HepG2 (cell line): ENCODE results near the gene HPCAL1. TPM values are rescaled to one million over a fixed set of nuclear protein-coding genes. Genes with fewer than 3 reads are reported as not detected.

Experiments
- ATAC-seq: fragments of 200-7000 bp; cut with Tn5 transposase; 3 replicates; pipeline ENCODE4 v1.9.1; 2020; ENCODE audit warnings: mild to moderate bottlenecking, moderate library complexity
- BruUV-seq: library from RNA; stranded (reverse); fragments of 400-500 nt; replicated peaks from 2 replicates; lab custom pipeline; 2021; lab: Mats Ljungman, UMichigan
- CTCF ChIA-PET: fragments of 300-600 bp; formaldehyde crosslinking; extraction: SDS; loops from one replicate; lab custom pipeline; 2021; ENCODE audit warnings: low total read pairs, inconsistent platforms, low intra/inter-chr PET ratio; lab: Yijun Ruan, JAX
- POLR2A ChIA-PET: fragments of 350-600 bp; sonication (Branson Sonifier 250); formaldehyde crosslinking; loops from one replicate; lab custom pipeline; 2020; ENCODE audit warnings: antibody characterized with exemption, inconsistent platforms; lab: Yijun Ruan, JAX
- DNase-seq: peaks from one replicate; pipeline ENCODE4 v3.0.0-alpha.2; 2015; ENCODE audit warnings: low spot score
- FAIRE-seq: peaks from 3 replicates; lab custom pipeline; 2011; peaks lifted over from hg19 to GRCh38; lab: Jason Lieb, UNC
- H2AFZ ChIP-seq: one replicate; pipeline ENCODE4 v1.6.1; 2011; ENCODE audit warnings: low read length, inconsistent platforms
- H3K27ac ChIP-seq: fragments of 300-600 bp; 3 replicates; pipeline ENCODE4 v1.8.0; 2011; ENCODE audit warnings: mixed run types, mild to moderate bottlenecking, mixed read lengths, low read length, inconsistent platforms; ENCODE audit not compliant: insufficient read depth; ENCODE audit errors: extremely low read length
- H3K27me3 ChIP-seq, 2 experiments: fragments of 200-600 bp in 1 of 2; 2 replicates in 1 of 2; 3 replicates in 1 of 2; pipeline versions ENCODE4 v1.6.0 to v1.8.0; 2011; ENCODE audit warnings: low read length in 2 of 2, mild to moderate bottlenecking in 2 of 2, moderate library complexity in 2 of 2, inconsistent platforms in 1 of 2; ENCODE audit not compliant: insufficient read depth in 2 of 2, control insufficient read depth in 1 of 2
- H3K36me3 ChIP-seq, 2 experiments: fragments of 200-600 bp in 1 of 2; replicated peaks in 1 of 2; 2 replicates in 1 of 2; 3 replicates in 1 of 2; pipeline versions ENCODE4 v1.5.1 to v1.8.0; 2011; ENCODE audit warnings: low read length in 2 of 2, inconsistent platforms in 1 of 2; ENCODE audit not compliant: insufficient read depth in 2 of 2, control insufficient read depth in 1 of 2
- H3K4me1 ChIP-seq: 2 replicates; pipeline ENCODE4 v1.5.1; 2012; ENCODE audit warnings: low read length, inconsistent platforms; ENCODE audit not compliant: insufficient read depth
- H3K4me2 ChIP-seq: 2 replicates; pipeline ENCODE4 v1.6.0; 2011; ENCODE audit warnings: low read depth, low read length, inconsistent platforms
- H3K4me3 ChIP-seq, 3 experiments: fragments of 200-600 bp in 1 of 3; sonication (generic), shearing (Covaris generic) in 1 of 3; replicated peaks in 1 of 3; 2 replicates each; pipeline ENCODE4 v1.5.1; 2011 to 2016; ENCODE audit warnings: low read length in 3 of 3, inconsistent platforms in 2 of 3, low read depth in 2 of 3, mild to moderate bottlenecking in 2 of 3, control low read depth in 1 of 3, mixed read lengths in 1 of 3; ENCODE audit not compliant: insufficient read depth in 1 of 3
- H3K79me2 ChIP-seq: one replicate; pipeline ENCODE4 v1.6.1; 2011; ENCODE audit warnings: low read length, inconsistent platforms; ENCODE audit not compliant: insufficient read depth
- H3K9ac ChIP-seq: 2 replicates; pipeline ENCODE4 v1.6.0; 2011; ENCODE audit warnings: mild to moderate bottlenecking, low read depth, low read length, inconsistent platforms; ENCODE audit not compliant: insufficient read depth
- H3K9me3 ChIP-seq: 2 replicates; pipeline ENCODE4 v1.5.1; 2012; ENCODE audit warnings: mild to moderate bottlenecking, low read length
- H4K20me1 ChIP-seq: 2 replicates; pipeline ENCODE4 v1.6.0; 2011; ENCODE audit warnings: inconsistent platforms, mild to moderate bottlenecking, low read length, moderate library complexity; ENCODE audit not compliant: insufficient read depth
- ADNP ChIP-seq: sonication (generic); formaldehyde crosslinking; IDR thresholded peaks from 2 replicates; pipeline ENCODE4 v1.4.0; 2020; ENCODE audit warnings: missing genetic modification reagents
- ASH2L ChIP-seq: fragments of 300-600, 200-600 bp; sonication (generic); IDR thresholded peaks from 2 replicates; pipeline ENCODE4 v1.7.0; 2017; ENCODE audit warnings: low read depth, mild to moderate bottlenecking, moderate library complexity, mixed read lengths, low read length; ENCODE audit not compliant: insufficient read length
- DR1 ChIP-seq: sonication (generic); formaldehyde crosslinking; IDR thresholded peaks from 2 replicates; pipeline ENCODE4 v1.8.0; 2021; ENCODE audit warnings: mild to moderate bottlenecking, missing genetic modification reagents, inconsistent platforms
- HNRNPK ChIP-seq: fragments of 200-400 bp; formaldehyde crosslinking; IDR thresholded peaks from 2 replicates; pipeline ENCODE4 v1.6.1; 2018; ENCODE audit warnings: low read length, low read depth, moderate library complexity, mild to moderate bottlenecking; ENCODE audit not compliant: poor library complexity, severe bottlenecking
- PCBP1 ChIP-seq: fragments of 200-400 bp; formaldehyde crosslinking; IDR thresholded peaks from 2 replicates; pipeline ENCODE4 v1.6.1; 2017; ENCODE audit warnings: mild to moderate bottlenecking, low read depth, low read length, borderline replicate concordance
- SSRP1 ChIP-seq: IDR thresholded peaks from 2 replicates; pipeline ENCODE4 v1.6.1; 2016; ENCODE audit warnings: control low read depth
- TFAP4 ChIP-seq: sonication (generic); IDR thresholded peaks from 2 replicates; pipeline ENCODE4 v1.6.1; 2016; ENCODE audit warnings: low read depth, borderline replicate concordance
- ZBTB39 ChIP-seq: sonication (generic); formaldehyde crosslinking; IDR thresholded peaks from 2 replicates; pipeline ENCODE4 v1.5.0; 2020; ENCODE audit warnings: missing genetic modification reagents
- ZFP36L1 ChIP-seq: sonication (generic); formaldehyde crosslinking; IDR thresholded peaks from 2 replicates; pipeline ENCODE4 v1.8.0; 2022; ENCODE audit warnings: mild to moderate bottlenecking, missing genetic modification reagents, moderate library complexity
- ZFP37 ChIP-seq: sonication (generic); formaldehyde crosslinking; IDR thresholded peaks from 2 replicates; pipeline ENCODE4 v1.4.0; 2020; ENCODE audit warnings: missing genetic modification reagents, borderline replicate concordance
- ZNF232 ChIP-seq: sonication (generic); formaldehyde crosslinking; IDR thresholded peaks from 2 replicates; pipeline ENCODE4 v1.4.0; 2020; ENCODE audit warnings: missing genetic modification reagents, borderline replicate concordance
- ZNF253 ChIP-seq: sonication (generic); formaldehyde crosslinking; IDR thresholded peaks from 2 replicates; pipeline ENCODE4 v1.8.0; 2022; ENCODE audit warnings: mild to moderate bottlenecking, missing genetic modification reagents, borderline replicate concordance
- ZNF354B ChIP-seq: sonication (generic); formaldehyde crosslinking; IDR thresholded peaks from 2 replicates; pipeline ENCODE4 v1.8.0; 2022; ENCODE audit warnings: mild to moderate bottlenecking, missing genetic modification reagents
- ZNF619 ChIP-seq: sonication (generic); formaldehyde crosslinking; IDR thresholded peaks from 2 replicates; pipeline ENCODE4 v1.4.0; 2020; ENCODE audit warnings: mild to moderate bottlenecking, missing genetic modification reagents
- ZNF652 ChIP-seq: IDR thresholded peaks from 2 replicates; pipeline ENCODE4 v1.6.1; 2016; ENCODE audit warnings: low read depth, borderline replicate concordance
- ZNF768 ChIP-seq: sonication (generic); formaldehyde crosslinking; IDR thresholded peaks from 2 replicates; pipeline ENCODE4 v1.4.0; 2020; ENCODE audit warnings: missing genetic modification reagents
- WGBS: methylation state at CpG from one replicate; pipeline ENCODE4 v1.1.6; 2017; ENCODE audit warnings: low lambda C conversion rate; 5-methylcytosine and 5-hydroxymethylcytosine counted together
- in situ Hi-C: cut with HindIII; loops from 2 replicates; pipeline ENCODE4 v1.10.0; 2017; ENCODE audit warnings: low pct_unique_long_range_greater_than_20kb; ENCODE audit not compliant: extremely low pct_ligation_motif_present
- intact Hi-C: fragments of 100-400 bp; cut with micrococcal nuclease; formaldehyde crosslinking; loops from one replicate; pipeline ENCODE4 v1.10.0; 2022; ENCODE audit not compliant: unreplicated experiment
- polyA plus RNA-seq, 8 experiments: library from polyadenylated mRNA; depleted of rRNA in 3 of 8; stranded (reverse) in 7 of 8; unstranded in 1 of 8; fragments of >200 nt; fragmentation: Illumina TruSeq in 4 of 8; extraction: Trizol in 4 of 8; gene quantifications; 2 replicates each; pipeline versions ENCODE4 v1.2.1 to v1.2.3, GENCODE V29; 2011 to 2016; ENCODE audit warnings: low read depth in 4 of 8, missing spikeins in 1 of 8, mixed read lengths in 1 of 8; ENCODE audit not compliant: insufficient read depth in 1 of 8
- total RNA-seq, 5 experiments: library from RNA; depleted of rRNA; stranded (reverse); fragments of >200 nt; fragmentation: Illumina TruSeq; extraction: Trizol; gene quantifications; 2 replicates each; pipeline ENCODE4 v1.2.3, GENCODE V29; 2016; ENCODE audit warnings: low read depth in 1 of 5

HPCAL1 gene
- total and polyA plus RNA-seq, 2 of the 13 experiments (the other 11 are each of a cell fraction or from before 2014, with no cell fraction given) = 29.5 to 29.9 TPM

GRCh38 chr2:10449486-10449831 is 146.8 kb downstream of the HPCAL1 start:
- H3K4me3 ChIP-seq = peak overlapping the region; percentile 57 to 75 (median 70)
- no TSS peak for BruUV-seq
- intact Hi-C loops = no loop called here

GRCh38 chr2:10449838-10450691 is 147.4 kb downstream of the HPCAL1 start:
- WGBS = 6% methylated on average over 22 of the region's 22 CpGs
- H4K20me1 ChIP-seq = 0 out of 2 replicates have a peak, but pooled peaks cover 4% of the 10 kb centered on the region
- H3K4me3 ChIP-seq = peak overlapping the region; percentile 57 to 75 (median 70)
- BruUV-seq = no TSS peak
- peak; percentile 94 for FAIRE-seq
- H3K9ac ChIP-seq = peak overlapping the region; percentile 88
- peak overlapping the region; percentile 90 for H3K27ac ChIP-seq
- peaks cover 71% of the 10 kb centered on the region for H3K4me1 ChIP-seq
- intact Hi-C loops = loop anchor here (5.0 kb wide), 1 partner anchor 37 kb away; no protein-coding TSS in a partner anchor
- in situ Hi-C loops = loop anchor here (25.0 kb wide), 1 partner anchor 638 kb away; no protein-coding TSS in a partner anchor
- ChIA-PET CTCF (no interaction called here), POLR2A (interaction anchor here (0.7 to 4.6 kb wide), 32 partner anchors 10 to 894 kb away, joined by 3 to 38 read pairs (median 4); partner anchors contain the start of genes ADAM17, HPCAL1, KLF11 and PDIA6)
- H2AFZ ChIP-seq = peak overlapping the region; percentile 21
- peak; percentile 93 for DNase-seq
- H3K27me3 ChIP-seq = no peaks in the 10 kb centered on the region
- peaks cover 0 to 2% of the 10 kb centered on the region in 2 experiments; a peak in 1 of 5 replicates for H3K36me3 ChIP-seq
- ATAC-seq = peak; percentile 66
- no peaks in the 10 kb centered on the region for H3K9me3 ChIP-seq
- H3K4me2 ChIP-seq = peak overlapping the region; percentile 94
- H3K79me2 ChIP-seq = peaks cover 28% of the 10 kb centered on the region
- TF ChIP-seq PCBP1 (0 out of 2 replicates have a peak, but pooled peaks have one; percentile 32), ZBTB39 (CRISPR knock-in tag) (0 out of 2 replicates have a peak, but pooled peaks have one; percentile 18), HNRNPK (no peak), ZNF253 (CRISPR knock-in tag) (peak; percentile 65; the same call in 1 of the 2 replicates), TFAP4 (peak; percentile 75), ADNP (CRISPR knock-in tag) (no peak), DR1 (CRISPR knock-in tag) (peak; percentile 59; the same call in 1 of the 2 replicates)

More at GRCh38 chr2:10449486-10449831, 146.8 kb downstream of the HPCAL1 start:
- Histone ChIP-seq H3K4me2 (peak overlapping the region; percentile 94), H3K36me3 (peaks cover 1 to 8% of the 10 kb centered on the region in 2 experiments; a peak in 3 of 5 replicates), H3K4me1 (peaks cover 71% of the 10 kb centered on the region), H4K20me1 (peaks cover 4% of the 10 kb centered on the region; the same call in 1 of the 2 replicates), H3K79me2 (peaks cover 31% of the 10 kb centered on the region), H2AFZ (no peak overlapping the region), H3K27ac (peak overlapping the region; percentile 90), H3K9ac (peak overlapping the region; percentile 88), H3K27me3 (no peaks in the 10 kb centered on the region), H3K9me3 (no peaks in the 10 kb centered on the region)
- WGBS = 9% methylated on average over 5 of the region's 5 CpGs
- FAIRE-seq (no peak), DNase-seq (no peak), ATAC-seq (no peak)
- ChIA-PET CTCF (no interaction called here), POLR2A (interaction anchor here (0.7 to 4.6 kb wide), 32 partner anchors 10 to 894 kb away, joined by 3 to 38 read pairs (median 4); partner anchors contain the start of genes ADAM17, HPCAL1, KLF11 and PDIA6)
- TF ChIP-seq ZNF354B (CRISPR knock-in tag) (0 out of 2 replicates have a peak, but pooled peaks have one; percentile 10), ZNF619 (CRISPR knock-in tag) (0 out of 2 replicates have a peak, but pooled peaks have one; percentile 3), ASH2L (no peak), ZFP36L1 (CRISPR knock-in tag) (peak; percentile 15; the same call in 1 of the 2 replicates), ZFP37 (CRISPR knock-in tag) (0 out of 2 replicates have a peak, but pooled peaks have one; percentile 5), ZNF768 (CRISPR knock-in tag) (peak; percentile 86), ZNF652 (0 out of 2 replicates have a peak, but pooled peaks have one; percentile 7), ZNF232 (CRISPR knock-in tag) (no peak), SSRP1 (CRISPR knock-in tag) (peak; percentile 52; the same call in 1 of the 2 replicates)
- in situ Hi-C loops = loop anchor here (25.0 kb wide), 1 partner anchor 637 kb away; no protein-coding TSS in a partner anchor
